ENCODE measurements around the gene MARCO.

MARCO gene

GRCh38 chr2:118942031-118942430 lies at the start of gene MARCO:
Gene MARCO (plus strand): TSS chr2:118942194. CDS start chr2:118942301, 107 bp downstream.
- no peak for TF ChIP-seq CTCF (IDR thresholded peaks at IDR 0.05; ENCODE audit: low read depth, low read length, missing control alignments)
- Histone ChIP-seq H3K36me3 (replicated peaks) (no peaks in the 10 kb centered on the region), H3K27ac (no peak within 1 kb of the TSS), H3K27me3 (replicated peaks) (no peaks in the 10 kb centered on the region), H3K4me3 (ENCODE audit: low read depth, low read length) (no peak within 1 kb of the TSS)
- in situ Hi-C loops (cut with HindIII; ENCODE audit: low pct_ligation_motif_present, low sequenced_read_pairs), result no loop called here
- DNase-seq, result no peak

- Histone ChIP-seq H3K27me3 (replicated peaks) (no peaks in the 10 kb centered on the region), H3K27ac (no peak overlapping the region), H3K4me3 (ENCODE audit: low read depth, low read length) (no peak overlapping the region), H3K36me3 (replicated peaks) (no peaks in the 10 kb centered on the region)
- no peak for DNase-seq
- in situ Hi-C loops (cut with HindIII; ENCODE audit: low pct_ligation_motif_present, low sequenced_read_pairs), result no loop called here
- no peak for TF ChIP-seq CTCF (IDR thresholded peaks at IDR 0.05; ENCODE audit: low read depth, low read length, missing control alignments)
Measured at GRCh38 chr2:118893100-118893499, 48.9 kb upstream of the MARCO start.

- no peak for DNase-seq
- in situ Hi-C loops (cut with HindIII; ENCODE audit: low pct_ligation_motif_present, low sequenced_read_pairs), result no loop called here
Measured at GRCh38 chr2:118902266-118903028, 39.5 kb upstream of the MARCO start.

GRCh38 chr2:118903029-118903351 lies 39.0 kb upstream of the MARCO start:
- Histone ChIP-seq H3K27ac (no peak overlapping the region), H3K36me3 (replicated peaks) (no peaks in the 10 kb centered on the region), H3K4me3 (ENCODE audit: low read depth, low read length) (no peak overlapping the region), H3K27me3 (replicated peaks) (no peaks in the 10 kb centered on the region)
- in situ Hi-C loops (cut with HindIII; ENCODE audit: low pct_ligation_motif_present, low sequenced_read_pairs), result no loop called here
- DNase-seq, result no peak
- no peak for TF ChIP-seq CTCF (IDR thresholded peaks at IDR 0.05; ENCODE audit: low read depth, low read length, missing control alignments)

More at GRCh38 chr2:118902266-118903028, 39.5 kb upstream of the MARCO start:
- no peak for TF ChIP-seq CTCF (IDR thresholded peaks at IDR 0.05; ENCODE audit: low read depth, low read length, missing control alignments)
- no peaks in the 10 kb centered on the region for H3K36me3 ChIP-seq (replicated peaks)
- H3K4me3 ChIP-seq (ENCODE audit: low read depth, low read length), result no peak overlapping the region
- H3K27me3 ChIP-seq (replicated peaks), result no peaks in the 10 kb centered on the region
- no peak overlapping the region for H3K27ac ChIP-seq

GRCh38 chr2:118903551-118904479 lies 38.2 kb upstream of the MARCO start:
- TF ChIP-seq CTCF (IDR thresholded peaks at IDR 0.05; ENCODE audit: low read depth, low read length, missing control alignments), result no peak
- no peak overlapping the region for H3K27ac ChIP-seq
- H3K27me3 ChIP-seq (replicated peaks), result no peaks in the 10 kb centered on the region
- no peak for DNase-seq
- H3K36me3 ChIP-seq (replicated peaks), result no peaks in the 10 kb centered on the region
- no peak overlapping the region for H3K4me3 ChIP-seq (ENCODE audit: low read depth, low read length)
- in situ Hi-C loops (cut with HindIII; ENCODE audit: low pct_ligation_motif_present, low sequenced_read_pairs), result no loop called here

All from brain microvascular endothelial cell (primary cell).